HEK293 (cell line): ENCODE data around the gene S100A6.

Source experiments
- ZNF549 ChIP-seq: fragments of 450-650 bp; IDR thresholded peaks from 2 replicates; pipeline ENCODE4 v1.5.1; 2018; ENCODE audit warnings: missing biosample characterization, missing genetic modification characterization, mild to moderate bottlenecking, inconsistent platforms, moderate library complexity
- ZNF560 ChIP-seq: fragments of 450-650 bp; formaldehyde crosslinking; IDR thresholded peaks from 2 replicates; pipeline ENCODE4 v1.5.1; 2017; ENCODE audit warnings: missing biosample characterization, missing genetic modification characterization, borderline replicate concordance

DNA sequence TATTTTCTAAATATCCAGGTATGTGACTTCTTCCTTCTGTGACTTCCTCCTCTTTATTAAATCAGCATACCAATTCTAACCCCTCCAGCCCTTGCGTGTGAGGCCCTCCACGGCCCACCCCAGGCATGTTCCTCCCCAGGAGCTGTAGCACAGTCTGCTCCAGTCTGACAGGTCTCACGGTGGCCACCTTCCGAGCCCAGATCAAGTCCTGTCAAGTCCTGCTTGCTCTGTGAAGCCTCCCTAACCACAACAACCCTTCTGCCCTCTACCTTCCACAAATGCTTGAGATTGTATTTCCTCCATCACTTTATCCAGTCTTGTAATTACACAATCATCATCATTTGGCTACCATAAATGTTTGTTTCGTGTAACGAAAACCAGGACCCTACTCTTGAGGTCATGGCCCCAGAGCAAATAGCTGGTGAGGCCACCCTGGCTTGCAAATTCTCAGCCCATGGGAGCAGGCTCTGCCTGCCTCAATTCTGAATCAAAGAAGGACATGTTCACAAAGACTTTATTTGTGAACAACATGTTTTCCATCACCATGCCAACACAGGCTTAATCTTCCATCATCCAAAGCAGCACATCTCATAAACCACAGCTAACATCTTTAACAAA, 42.3 kb downstream of the S100A6 start:
- TF ChIP-seq ZNF549 (tag by site-specific recombination) (no peak), ZNF560 (no peak)
